A549 (cell line): ENCODE data around the gene BCAT1. TPM values are rescaled to one million over a fixed set of nuclear protein-coding genes. Genes with fewer than 3 reads are reported as not detected.

Experiments
- ATAC-seq, 2 experiments: fragments of 200-7000 bp in 1 of 2; fragments of >200 bp in 1 of 2; cut with Nextera tagmentation in 1 of 2; cut with Tn5 transposase in 1 of 2; 3 replicates each; pipeline versions ENCODE4 v1.8.0 to v1.9.1; 2018 to 2020; ENCODE audit warnings: mild to moderate bottlenecking in 1 of 2, moderate library complexity in 1 of 2
- CTCF ChIA-PET: fragments of 300-600 bp; sonication (Branson Sonifier 250); formaldehyde crosslinking; extraction: SDS; loops from one replicate; lab custom pipeline; 2021; ENCODE audit warnings: antibody characterized with exemption, inconsistent platforms; lab: Yijun Ruan, JAX
- POLR2A ChIA-PET: fragments of 350-600 bp; formaldehyde crosslinking; extraction: SDS; loops from one replicate; lab custom pipeline; 2021; ENCODE audit warnings: antibody characterized with exemption, inconsistent platforms; lab: Yijun Ruan, JAX
- DNase-seq, 2 experiments: peaks; one replicate each; pipeline versions ENCODE4 v3.0.0 to v3.0.0-alpha.2; 2011 to 2016; ENCODE audit warnings: low read depth in 1 of 2, low spot score in 1 of 2
- FAIRE-seq: peaks from 2 replicates; lab custom pipeline; 2011; peaks lifted over from hg19 to GRCh38; lab: Jason Lieb, UNC
- H3K27ac ChIP-seq, 2 experiments: fragments of >200 bp; sonication (Bioruptor Twin); formaldehyde crosslinking; 3 replicates each; pipeline ENCODE4 v1.5.1; 2016 to 2017
- H3K4me1 ChIP-seq: fragments of >200 bp; sonication (Bioruptor Twin); formaldehyde crosslinking; 3 replicates; pipeline ENCODE4 v1.6.1; 2016
- H3K4me2 ChIP-seq: fragments of >200 bp; sonication (Bioruptor Twin); formaldehyde crosslinking; 3 replicates; pipeline ENCODE4 v1.6.1; 2016
- H3K4me3 ChIP-seq: fragments of >200 bp; sonication (Bioruptor Twin); formaldehyde crosslinking; 3 replicates; pipeline ENCODE4 v1.5.1; 2016
- H3K9me3 ChIP-seq: fragments of >200 bp; sonication (Bioruptor Twin); formaldehyde crosslinking; 3 replicates; pipeline ENCODE4 v1.6.1; 2016
- CBX2 ChIP-seq: fragments of 200-600 bp; sonication (generic); IDR thresholded peaks from 2 replicates; pipeline ENCODE4 v1.6.1; 2016; ENCODE audit warnings: low read depth, mild to moderate bottlenecking, borderline replicate concordance
- CEBPB ChIP-seq, 2 experiments: fragments of >200 bp in 1 of 2; sonication (Bioruptor Twin) in 1 of 2; formaldehyde crosslinking in 1 of 2; IDR thresholded peaks; 2 replicates each; pipeline ENCODE4 v1.6.1; 2012 to 2016
- CHD4 ChIP-seq: fragments of 200-600 bp; sonication (generic); IDR thresholded peaks from 2 replicates; pipeline ENCODE4 v1.6.1; 2016; ENCODE audit warnings: antibody characterized with exemption, mild to moderate bottlenecking, borderline replicate concordance
- E2F6 ChIP-seq: IDR thresholded peaks from 2 replicates; pipeline ENCODE4 v1.6.1; 2012; ENCODE audit warnings: low read depth, borderline replicate concordance
- ESRRA ChIP-seq: fragments of 150-350 bp; IDR thresholded peaks from 2 replicates; pipeline ENCODE4 v1.6.1; 2014; ENCODE audit warnings: mild to moderate bottlenecking, low read length, borderline replicate concordance
- FOXS1 ChIP-seq: fragments of 250-450 bp; sonication (Bioruptor Pico); IDR thresholded peaks from 2 replicates; pipeline ENCODE4 v1.5.0; 2020; ENCODE audit warnings: mild to moderate bottlenecking, moderate library complexity
- HDAC2 ChIP-seq: fragments of 200-600 bp; sonication (generic); IDR thresholded peaks from 2 replicates; pipeline ENCODE4 v1.6.1; 2016
- HEYL ChIP-seq: fragments of 250-450 bp; sonication (Bioruptor Pico); IDR thresholded peaks from 2 replicates; pipeline ENCODE4 v1.8.0; 2021; ENCODE audit warnings: mild to moderate bottlenecking, moderate library complexity
- HMGXB4 ChIP-seq: fragments of 250-450 bp; sonication (Bioruptor Pico); IDR thresholded peaks from 2 replicates; pipeline ENCODE4 v1.5.0; 2021; ENCODE audit warnings: mild to moderate bottlenecking, moderate library complexity, borderline replicate concordance
- JUNB ChIP-seq: fragments of >200 bp; sonication (Bioruptor Twin); formaldehyde crosslinking; IDR thresholded peaks from 2 replicates; pipeline ENCODE4 v1.6.1; 2016
- KDM1A ChIP-seq: fragments of 200-600 bp; sonication (generic); IDR thresholded peaks from 2 replicates; pipeline ENCODE4 v1.6.1; 2016; ENCODE audit warnings: low read depth, mild to moderate bottlenecking
- MAFK ChIP-seq: fragments of 450-650 bp; IDR thresholded peaks from 2 replicates; pipeline ENCODE4 v1.6.1; 2014; ENCODE audit not compliant: partially characterized antibody
- MAX ChIP-seq: IDR thresholded peaks from 2 replicates; pipeline ENCODE4 v1.6.1; 2012
- MAZ ChIP-seq: fragments of 150-350 bp; IDR thresholded peaks from 2 replicates; pipeline ENCODE4 v1.6.1; 2014; ENCODE audit warnings: antibody characterized with exemption, low read depth, low read length, borderline replicate concordance
- NPAS2 ChIP-seq: fragments of 250-450 bp; sonication (Bioruptor Pico); IDR thresholded peaks from 2 replicates; pipeline ENCODE4 v1.8.0; 2022; ENCODE audit warnings: mild to moderate bottlenecking, moderate library complexity, borderline replicate concordance
- PHF8 ChIP-seq: fragments of 200-600 bp; sonication (generic); IDR thresholded peaks from 2 replicates; pipeline ENCODE4 v1.6.1; 2016; ENCODE audit warnings: low read depth, mild to moderate bottlenecking, antibody characterized with exemption, moderate library complexity, borderline replicate concordance
- RCOR1 ChIP-seq: fragments of 150-350 bp; IDR thresholded peaks from 2 replicates; pipeline ENCODE4 v1.6.1; 2014; ENCODE audit warnings: antibody characterized with exemption, low read length, low read depth
- RNF2 ChIP-seq: fragments of 200-600 bp; sonication (generic); IDR thresholded peaks from 2 replicates; pipeline ENCODE4 v1.6.1; 2016; ENCODE audit warnings: low read depth, mild to moderate bottlenecking, antibody characterized with exemption, moderate library complexity, borderline replicate concordance
- TP53 ChIP-seq: fragments of 250-450 bp; sonication (Bioruptor Pico); IDR thresholded peaks from 2 replicates; pipeline ENCODE4 v1.5.0; 2021; ENCODE audit warnings: mild to moderate bottlenecking, moderate library complexity
- ZC3H11A ChIP-seq: fragments of 450-650 bp; IDR thresholded peaks from 2 replicates; pipeline ENCODE4 v1.6.1; 2014; ENCODE audit warnings: antibody characterized with exemption, mild to moderate bottlenecking
- ZFP36 ChIP-seq: fragments of 450-650 bp; IDR thresholded peaks from 2 replicates; pipeline ENCODE4 v1.6.1; 2014; ENCODE audit warnings: borderline replicate concordance; ENCODE audit not compliant: partially characterized antibody
- ZNF302 ChIP-seq: fragments of 250-450 bp; sonication (Bioruptor Pico); IDR thresholded peaks from 2 replicates; pipeline ENCODE4 v1.9.0; 2021; ENCODE audit warnings: inconsistent platforms, mild to moderate bottlenecking, moderate library complexity
- WGBS: methylation state at CpG from one replicate; pipeline ENCODE4 v1.1.6; 2017; ENCODE audit errors: missing lambda C conversion rate; 5-methylcytosine and 5-hydroxymethylcytosine counted together
- polyA plus RNA-seq, 4 experiments: library from polyadenylated mRNA; depleted of rRNA in 3 of 4; stranded (reverse); fragments of >200 nt; fragmentation: RNase III in 1 of 4; extraction: RNeasy Plus Mini Kit Qiagen cat#74134 plus additional on column Dnase treatment in 1 of 4; gene quantifications; 2 replicates in 3 of 4; 3 replicates in 1 of 4; pipeline ENCODE4 v1.2.3, GENCODE V29; 2011 to 2017

Gene BCAT1
- polyA plus RNA-seq, 2 of the 4 experiments (the other 2 are of a cell fraction) = 10.5 to 14.6 TPM

GRCh38 chr12:24823808-24824515 is 124.9 kb downstream of the BCAT1 start:
- H3K4me3 ChIP-seq = no peak overlapping the region
- H3K4me2 ChIP-seq = no peak overlapping the region
- POLR2A ChIA-PET = no interaction called here
- no peak overlapping the region for H3K27ac ChIP-seq
- ATAC-seq = no peak
- H3K4me1 ChIP-seq = no peaks in the 10 kb centered on the region
- WGBS = 60% methylated on average over 5 of the region's 5 CpGs
- no peak for FAIRE-seq
- no peak for TF ChIP-seq ESRRA
- TF ChIP-seq HDAC2 = no peak
- TF ChIP-seq HMGXB4 = no peak
- TF ChIP-seq HEYL (CRISPR knock-in tag) = no peak
- TF ChIP-seq MAFK = no peak
- TF ChIP-seq CEBPB (IDR thresholded peaks at IDR 0.05) = no peak
- no peak for TF ChIP-seq TP53 (CRISPR knock-in tag)
- TF ChIP-seq RNF2 = no peak
- TF ChIP-seq ZC3H11A = no peak
- TF ChIP-seq MAX = no peak
- TF ChIP-seq, all 56 proteins: peak for 0
- CTCF ChIA-PET = no interaction called here
- H3K9me3 ChIP-seq = no peaks in the 10 kb centered on the region
- no peak for DNase-seq

GRCh38 chr12:24822121-24822899 is 126.6 kb downstream of the BCAT1 start:
- Histone ChIP-seq H3K4me1 (no peaks in the 10 kb centered on the region), H3K27ac (no peak overlapping the region), H3K4me2 (no peak overlapping the region), H3K4me3 (no peak overlapping the region), H3K9me3 (no peaks in the 10 kb centered on the region)
- FAIRE-seq (no peak), ATAC-seq (no peak), DNase-seq (no peak)
- TF ChIP-seq KDM1A (no peak), PHF8 (no peak), MAZ (no peak), RCOR1 (no peak), JUNB (no peak), E2F6 (no peak)
- CTCF ChIA-PET = no interaction called here
- WGBS = 47% methylated on average over 5 of the region's 5 CpGs
- POLR2A ChIA-PET = no interaction called here

- 51% methylated on average over 3 of the region's 3 CpGs for WGBS
- CTCF ChIA-PET = interaction anchor here (0.6 kb wide), 1 partner anchor 170 kb away, joined by 3 read pairs; no protein-coding TSS in a partner anchor
- Histone ChIP-seq H3K4me3 (no peak overlapping the region), H3K4me2 (no peak overlapping the region), H3K9me3 (no peaks in the 10 kb centered on the region)
- FAIRE-seq = no peak
- no peak for ATAC-seq
- TF ChIP-seq FOXS1 (no peak), ZFP36 (no peak), NPAS2 (CRISPR knock-in tag) (no peak), CBX2 (no peak), CEBPB (IDR thresholded peaks at IDR 0.05) (no peak), CHD4 (no peak), JUNB (no peak), RNF2 (no peak), ZNF302 (CRISPR knock-in tag) (no peak)
- TF ChIP-seq, all 56 proteins: peak for 0
- DNase-seq = no peak
- POLR2A ChIA-PET = no interaction called here
- no peaks in the 10 kb centered on the region for H3K4me1 ChIP-seq
- no peak overlapping the region for H3K27ac ChIP-seq
Measured at GRCh38 chr12:24821691-24822090, 127.2 kb downstream of the BCAT1 start.
